Measurements from ENCODE around the gene MAN1A1. TPM values are rescaled to one million over a fixed set of nuclear protein-coding genes. Genes with fewer than 3 reads are reported as not detected.
A peak's percentile ranks its signal among the peaks of the same experiment; 100 is the strongest.

The MAN1A1 gene
- total RNA-seq, 1 donor from 2014 or later = 78.0 TPM

GRCh38 chr6:119346450-119346849 lies 3.1 kb downstream of the MAN1A1 start:
- Histone ChIP-seq H3K4me1 (peaks cover 63% of the 10 kb centered on the region), H3K36me3 (no peaks in the 10 kb centered on the region), H3K4me3 (peak overlapping the region; percentile 91), H3K27me3 (ENCODE audit: low read depth) (no peaks in the 10 kb centered on the region), H3K9me3 (no peaks in the 10 kb centered on the region), H3K27ac (peak overlapping the region; percentile 1)
- TF ChIP-seq CTCF (IDR thresholded peaks at IDR 0.05) = no peak
- DNase-seq (no peak), ATAC-seq (no peak)
- intact Hi-C loops (cut with DNase I) = no loop called here

- H3K27ac ChIP-seq = no peak overlapping the region
- peaks cover 69% of the 10 kb centered on the region for H3K4me1 ChIP-seq
- intact Hi-C loops (cut with DNase I) = no loop called here
- no peak for TF ChIP-seq CTCF (IDR thresholded peaks at IDR 0.05)
- H3K27me3 ChIP-seq (ENCODE audit: low read depth) = no peaks in the 10 kb centered on the region
- peak overlapping the region; percentile 91 for H3K4me3 ChIP-seq
- H3K9me3 ChIP-seq = no peaks in the 10 kb centered on the region
- ATAC-seq (no peak), DNase-seq (no peak)
- H3K36me3 ChIP-seq = no peaks in the 10 kb centered on the region
Measured at GRCh38 chr6:119345114-119345513, 4.4 kb downstream of the MAN1A1 start.

GRCh38 chr6:119344306-119344705 lies 5.3 kb downstream of the MAN1A1 start:
- intact Hi-C loops (cut with DNase I) = no loop called here
- H3K27me3 ChIP-seq (ENCODE audit: low read depth) = no peaks in the 10 kb centered on the region
- H3K27ac ChIP-seq = no peak overlapping the region
- no peak for ATAC-seq
- no peak for TF ChIP-seq CTCF (IDR thresholded peaks at IDR 0.05)
- H3K9me3 ChIP-seq = no peaks in the 10 kb centered on the region
- no peaks in the 10 kb centered on the region for H3K36me3 ChIP-seq
- peaks cover 75% of the 10 kb centered on the region for H3K4me1 ChIP-seq
- peak overlapping the region; percentile 91 for H3K4me3 ChIP-seq
- no peak for DNase-seq

GRCh38 chr6:119343573-119344146 lies 5.9 kb downstream of the MAN1A1 start:
- no peak for DNase-seq
- H3K9me3 ChIP-seq = no peaks in the 10 kb centered on the region
- no peak overlapping the region for H3K4me3 ChIP-seq
- no peaks in the 10 kb centered on the region for H3K36me3 ChIP-seq
- no peak overlapping the region for H3K27ac ChIP-seq
- TF ChIP-seq CTCF (IDR thresholded peaks at IDR 0.05) = no peak
- H3K4me1 ChIP-seq = peaks cover 81% of the 10 kb centered on the region
- intact Hi-C loops (cut with DNase I) = no loop called here
- ATAC-seq = no peak
- no peaks in the 10 kb centered on the region for H3K27me3 ChIP-seq (ENCODE audit: low read depth)

GRCh38 chr6:119343167-119343566 lies 6.4 kb downstream of the MAN1A1 start:
- H3K36me3 ChIP-seq = no peaks in the 10 kb centered on the region
- TF ChIP-seq CTCF (IDR thresholded peaks at IDR 0.05) = no peak
- ATAC-seq (no peak), DNase-seq (no peak)
- no peak overlapping the region for H3K27ac ChIP-seq
- intact Hi-C loops (cut with DNase I) = no loop called here
- H3K4me3 ChIP-seq = no peak overlapping the region
- H3K4me1 ChIP-seq = peaks cover 83% of the 10 kb centered on the region
- no peaks in the 10 kb centered on the region for H3K27me3 ChIP-seq (ENCODE audit: low read depth)
- H3K9me3 ChIP-seq = no peaks in the 10 kb centered on the region
